Measurements from ENCODE around the gene SMCO1. TPM values are rescaled to one million over a fixed set of nuclear protein-coding genes. Genes with fewer than 3 reads are reported as not detected.
"Not testable (repeated sequence)": the region's sequence is repeated elsewhere in the genome, so short reads cannot be mapped to it uniquely, and the experiment has no call there.

The SMCO1 gene
- total RNA-seq, 2 donors from 2014 or later = not detected

- no peaks in the 10 kb centered on the region for H3K27me3 ChIP-seq (replicated peaks; ENCODE audit: insufficient read depth)
- H3K4me3 ChIP-seq = no peak overlapping the region
- no peak for TF ChIP-seq CTCF (IDR thresholded peaks at IDR 0.05)
- no peak for TF ChIP-seq POLR2AphosphoS5 (IDR thresholded peaks at IDR 0.05)
- no peak for TF ChIP-seq POLR2A (IDR thresholded peaks at IDR 0.05)
- H3K27ac ChIP-seq = no peak overlapping the region
- whole genome bisulfite sequencing = 87% methylated on average over 3 of the region's 3 CpGs
- intact Hi-C loops (cut with DNase I) = no loop called here
- no peaks in the 10 kb centered on the region for H3K9me3 ChIP-seq
- no peak for DNase-seq (ENCODE audit: low spot score)
- no peaks in the 10 kb centered on the region for H3K36me3 ChIP-seq
- H3K4me1 ChIP-seq (replicated peaks) = no peaks in the 10 kb centered on the region
These were observed 40.1 kb upstream of the SMCO1 start for GRCh38 chr3:196555295-196555694.

DNA sequence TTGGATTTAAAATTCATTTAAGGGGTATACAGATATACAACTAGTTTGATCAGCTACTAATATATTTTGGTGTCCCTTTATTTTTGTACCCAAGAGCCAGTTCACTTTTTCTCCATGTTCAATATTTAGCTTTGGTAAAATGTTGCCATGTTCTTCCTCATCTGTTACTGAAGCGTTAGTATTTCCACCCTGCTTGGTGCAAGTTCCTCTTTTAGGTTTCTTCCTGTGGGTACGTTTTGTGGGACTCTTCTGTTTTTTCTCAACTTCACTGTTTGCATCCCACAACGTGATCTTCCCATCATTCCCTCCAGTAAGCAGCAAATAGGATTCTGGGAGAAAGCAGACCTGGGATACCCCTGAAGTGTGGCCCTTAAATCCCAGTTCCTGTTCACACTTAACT is 39.1 kb upstream of the SMCO1 start:
- Histone ChIP-seq H3K4me3 (no peak overlapping the region), H3K4me1 (replicated peaks) (no peaks in the 10 kb centered on the region), H3K36me3 (no peaks in the 10 kb centered on the region), H3K27ac (no peak overlapping the region), H3K27me3 (replicated peaks; ENCODE audit: insufficient read depth) (no peaks in the 10 kb centered on the region), H3K9me3 (no peaks in the 10 kb centered on the region)
- intact Hi-C loops (cut with DNase I) = no loop called here
- TF ChIP-seq POLR2A (IDR thresholded peaks at IDR 0.05) (no peak), POLR2AphosphoS5 (IDR thresholded peaks at IDR 0.05) (no peak), CTCF (IDR thresholded peaks at IDR 0.05) (no peak)
- WGBS = 81% methylated on average over 3 of the region's 3 CpGs
- no peak for DNase-seq (ENCODE audit: low spot score)

DNA sequence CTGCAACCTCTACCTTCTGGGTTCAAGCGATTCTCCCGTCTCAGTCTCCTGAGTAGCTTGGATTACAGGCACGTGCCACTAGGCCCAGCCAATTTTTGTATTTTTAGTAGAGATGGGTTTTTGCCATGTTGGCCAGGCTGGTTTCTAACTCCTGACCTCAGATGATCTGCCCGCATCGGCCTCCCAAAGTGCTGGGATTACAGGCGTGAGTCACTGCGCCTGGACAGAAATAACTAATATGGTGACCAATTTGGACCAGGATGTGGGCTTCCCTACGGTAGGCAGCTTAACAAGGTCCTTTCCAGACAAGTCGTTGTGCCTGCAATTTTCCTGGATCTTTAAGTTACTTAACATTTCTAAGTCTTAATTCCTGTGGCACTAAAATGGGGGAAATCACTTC is 38.4 kb upstream of the SMCO1 start:
- intact Hi-C loops (cut with DNase I) = no loop called here
- TF ChIP-seq CTCF (IDR thresholded peaks at IDR 0.05) = no peak
- no peak for TF ChIP-seq POLR2AphosphoS5 (IDR thresholded peaks at IDR 0.05)
- no peak for TF ChIP-seq POLR2A (IDR thresholded peaks at IDR 0.05)
- no peak for DNase-seq (ENCODE audit: low spot score)

DNA sequence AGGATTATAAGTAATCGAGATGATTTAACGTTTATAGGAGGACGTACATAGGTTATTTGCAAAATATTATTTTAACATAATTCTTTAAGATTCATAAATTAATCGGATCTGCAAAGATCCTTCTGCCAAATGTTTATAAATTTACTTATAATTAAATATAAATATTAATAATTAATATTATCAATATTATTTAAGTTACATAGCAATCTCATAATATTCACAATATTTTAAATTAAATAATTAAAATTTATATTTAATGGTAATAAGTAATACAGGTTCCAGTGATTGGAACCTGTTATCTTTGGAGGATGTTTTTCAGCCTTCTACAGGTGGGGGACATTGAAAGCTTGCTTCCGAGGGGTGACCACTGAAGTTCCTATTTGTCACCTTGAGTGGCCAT is 37.1 kb upstream of the SMCO1 start:
- intact Hi-C loops (cut with DNase I) = no loop called here
- TF ChIP-seq POLR2A (IDR thresholded peaks at IDR 0.05) = no peak
- TF ChIP-seq CTCF (IDR thresholded peaks at IDR 0.05) = no peak
- no peak for TF ChIP-seq POLR2AphosphoS5 (IDR thresholded peaks at IDR 0.05)
- no peak overlapping the region for H3K27ac ChIP-seq
- no peak for DNase-seq (ENCODE audit: low spot score)
- no peak overlapping the region for H3K4me3 ChIP-seq
- WGBS = 97% methylated on average over 5 of the region's 5 CpGs
- H3K4me1 ChIP-seq (replicated peaks) = no peaks in the 10 kb centered on the region
- no peaks in the 10 kb centered on the region for H3K36me3 ChIP-seq
- no peaks in the 10 kb centered on the region for H3K27me3 ChIP-seq (replicated peaks; ENCODE audit: insufficient read depth)
- no peaks in the 10 kb centered on the region for H3K9me3 ChIP-seq

More for the DNA sequence above, 38.4 kb upstream of the SMCO1 start:
- Histone ChIP-seq H3K27me3 (replicated peaks; ENCODE audit: insufficient read depth) (no peaks in the 10 kb centered on the region), H3K9me3 (no peaks in the 10 kb centered on the region), H3K27ac (no peak overlapping the region), H3K4me3 (no peak overlapping the region), H3K36me3 (no peaks in the 10 kb centered on the region), H3K4me1 (replicated peaks) (no peaks in the 10 kb centered on the region)
- 91% methylated on average over 9 of the region's 9 CpGs for WGBS

DNA sequence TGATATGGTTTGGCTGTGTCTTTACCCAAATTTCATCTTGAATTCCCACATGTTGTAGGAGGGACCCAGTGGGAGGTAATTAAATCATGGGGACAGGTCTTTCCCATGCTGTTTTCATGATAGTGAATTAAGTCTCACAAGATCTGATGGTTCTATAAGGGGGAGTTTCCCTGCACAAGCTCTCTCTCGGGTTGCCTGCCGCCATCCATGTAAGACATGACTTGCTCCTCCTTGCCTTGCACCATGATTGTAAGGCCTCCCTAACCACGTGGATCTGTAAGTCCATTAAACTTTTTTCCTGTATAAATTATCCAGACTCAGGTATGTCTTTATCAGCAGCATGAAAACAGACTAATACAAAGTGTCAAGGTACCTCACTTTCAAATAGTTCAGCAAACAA is 35.0 kb upstream of the SMCO1 start:
- H3K4me1 ChIP-seq (replicated peaks); H3K27me3 ChIP-seq (replicated peaks; ENCODE audit: insufficient read depth); H3K9me3 ChIP-seq; DNase-seq (ENCODE audit: low spot score); intact Hi-C loops (cut with DNase I); H3K4me3 ChIP-seq; H3K27ac ChIP-seq; H3K36me3 ChIP-seq: not testable (repeated sequence)
- 86% methylated on average over 3 of the region's 3 CpGs for WGBS

- H3K36me3 ChIP-seq; H3K27ac ChIP-seq; H3K27me3 ChIP-seq (replicated peaks; ENCODE audit: insufficient read depth); intact Hi-C loops (cut with DNase I); H3K9me3 ChIP-seq; H3K4me3 ChIP-seq; DNase-seq (ENCODE audit: low spot score); H3K4me1 ChIP-seq (replicated peaks): not testable (repeated sequence)
- 75% methylated on average over 1 of the region's 1 CpG for WGBS
These were observed 34.2 kb upstream of the SMCO1 start for GRCh38 chr3:196549312-196549711.
